GM10266 (cell line): ENCODE results near the gene PDS5B.

Experiments
- DNase-seq: peaks from one replicate; pipeline ENCODE4 v3.0.0; 2012; ENCODE audit errors: extremely low spot score
- CTCF ChIP-seq: IDR thresholded peaks from 2 replicates; pipeline ENCODE4 v1.5.1; 2012; ENCODE audit warnings: mild to moderate bottlenecking, low read depth; ENCODE audit not compliant: control insufficient read depth, insufficient read depth; ENCODE audit errors: missing control alignments

Gene PDS5B

GRCh38 chr13:32629866-32630265, 43.6 kb downstream of the PDS5B start:
- TF ChIP-seq CTCF = no peak
- DNase-seq = no peak

GRCh38 chr13:32632343-32632909, 46.2 kb downstream of the PDS5B start:
- TF ChIP-seq CTCF = no peak
- no peak for DNase-seq

- DNase-seq = no peak
Measured at GRCh38 chr13:32636711-32637110, 50.5 kb downstream of the PDS5B start.

GRCh38 chr13:32638739-32639138, 52.5 kb downstream of the PDS5B start:
- no peak for DNase-seq
- TF ChIP-seq CTCF = no peak

More at GRCh38 chr13:32636711-32637110, 50.5 kb downstream of the PDS5B start:
- no peak for TF ChIP-seq CTCF

- DNase-seq = peak; percentile 28
- TF ChIP-seq CTCF = peak; percentile 66
Measured at GRCh38 chr13:32639502-32640105, 53.4 kb downstream of the PDS5B start.

GRCh38 chr13:32642316-32642715, 56.1 kb downstream of the PDS5B start:
- no peak for TF ChIP-seq CTCF
- no peak for DNase-seq

GRCh38 chr13:32642858-32643257, 56.6 kb downstream of the PDS5B start:
- no peak for TF ChIP-seq CTCF
- no peak for DNase-seq
